Ascending aorta (tissue), 2 donors: ENCODE measurements around the gene ID2. TPM values are rescaled to one million over a fixed set of nuclear protein-coding genes. Genes with fewer than 3 reads are reported as not detected.

Experiments used
- DNase-seq, 2 donors: peaks; one replicate each; pipeline ENCODE4 v3.0.0-alpha.2; 2019; ENCODE audit warnings: low spot score in 2 of 2
- H3K27ac ChIP-seq, 2 donors: fragments of 200-600 bp; sonication (generic); one replicate each; pipeline ENCODE4 v1.5.1; 2016 to 2017; ENCODE audit warnings: mild to moderate bottlenecking in 1 of 2
- H3K27me3 ChIP-seq: fragments of 200-600 bp; sonication (generic); one replicate; pipeline ENCODE4 v1.5.1; 2017
- H3K36me3 ChIP-seq, 2 donors: fragments of 200-600 bp; sonication (generic); one replicate each; pipeline ENCODE4 v1.5.1; 2016
- H3K4me1 ChIP-seq, 2 donors: fragments of 200-600 bp; sonication (generic); one replicate each; pipeline ENCODE4 v1.5.1; 2016 to 2017; ENCODE audit warnings: mild to moderate bottlenecking in 1 of 2
- H3K4me3 ChIP-seq, 2 donors: fragments of 200-600 bp; sonication (generic); one replicate each; pipeline ENCODE4 v1.5.1; 2016 to 2017; ENCODE audit warnings: mild to moderate bottlenecking in 1 of 2
- H3K9me3 ChIP-seq, 2 donors: fragments of 200-600 bp; sonication (generic); one replicate each; pipeline ENCODE4 v1.5.1; 2016
- intact Hi-C: fragments of 100-400 bp; cut with DNase I; formaldehyde crosslinking; loops from one replicate; pipeline ENCODE4 v1.15.1; 2023
- total RNA-seq: library from RNA; depleted of rRNA; stranded (reverse); fragments of >200 nt; gene quantifications from one replicate; pipeline ENCODE4 v1.1.0, GENCODE V29; 2016
- TF ChIP-seq, protein P1 (sequence below), 3 experiments: fragments of 200-600 bp in 2 of 3; fragments of 450-650 bp in 1 of 3; sonication (generic) in 2 of 3; IDR thresholded peaks; one replicate each; pipeline ENCODE4 v1.5.1; 2016 to 2019; ENCODE audit warnings: antibody characterized with exemption in 3 of 3, mild to moderate bottlenecking in 1 of 3, moderate library complexity in 1 of 3

The ID2 gene
- total RNA-seq, 1 donor from 2014 or later = 752 TPM

DNA sequence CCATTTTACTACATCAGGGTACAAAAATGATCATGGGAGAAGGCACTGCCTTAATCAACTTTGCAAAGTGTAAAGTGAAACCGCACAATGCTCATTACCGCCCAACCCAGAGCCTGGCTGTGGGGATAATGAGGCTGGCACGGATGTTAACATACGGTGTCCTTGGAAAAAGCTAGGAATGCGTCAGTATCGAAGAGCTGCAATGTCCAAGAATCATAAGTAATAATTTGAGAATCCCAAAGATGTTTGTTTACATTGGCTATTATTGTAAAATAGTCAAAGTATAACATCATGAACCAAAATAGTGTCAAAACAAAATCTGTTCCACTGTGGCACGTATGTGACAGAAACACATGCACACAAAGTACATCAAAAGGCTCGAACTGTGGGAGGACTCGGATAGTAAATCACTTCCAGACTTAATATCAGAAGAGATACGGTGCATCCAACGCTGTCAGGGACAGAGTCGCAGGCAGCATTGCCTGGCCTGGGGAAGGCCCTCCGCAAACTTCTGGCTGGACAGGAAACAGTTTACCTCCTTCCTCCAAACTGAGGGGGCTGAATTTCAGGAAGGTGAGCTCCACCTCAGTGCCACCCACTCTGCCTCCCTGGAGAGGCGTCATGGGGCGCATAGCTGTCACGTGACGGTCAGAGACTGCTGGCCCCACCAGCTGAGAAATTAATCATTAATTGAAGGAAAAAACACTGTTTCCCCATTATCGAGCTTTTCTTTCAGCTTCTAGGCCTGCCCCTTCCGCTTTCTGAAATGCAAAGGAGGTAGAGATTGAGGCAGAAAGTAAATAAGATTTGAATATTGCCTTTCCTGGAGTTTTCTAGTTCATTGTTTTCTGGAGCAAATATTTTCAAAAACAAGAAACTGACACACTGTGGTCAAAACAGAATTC, 1.8 kb upstream of the ID2 start:
- peak in 1 of 2 donors; percentile 79 for DNase-seq
- Histone ChIP-seq H3K4me3 (peak overlapping the region; percentile 46 to 82), H3K36me3 (no peaks in the 10 kb centered on the region), H3K4me1 (peaks cover 5 to 9% of the 10 kb centered on the region in 2 donors), H3K9me3 (no peaks in the 10 kb centered on the region), H3K27ac (peak overlapping the region; percentile 99 to 100), H3K27me3 (no peaks in the 10 kb centered on the region)
- TF ChIP-seq, protein P1, sequence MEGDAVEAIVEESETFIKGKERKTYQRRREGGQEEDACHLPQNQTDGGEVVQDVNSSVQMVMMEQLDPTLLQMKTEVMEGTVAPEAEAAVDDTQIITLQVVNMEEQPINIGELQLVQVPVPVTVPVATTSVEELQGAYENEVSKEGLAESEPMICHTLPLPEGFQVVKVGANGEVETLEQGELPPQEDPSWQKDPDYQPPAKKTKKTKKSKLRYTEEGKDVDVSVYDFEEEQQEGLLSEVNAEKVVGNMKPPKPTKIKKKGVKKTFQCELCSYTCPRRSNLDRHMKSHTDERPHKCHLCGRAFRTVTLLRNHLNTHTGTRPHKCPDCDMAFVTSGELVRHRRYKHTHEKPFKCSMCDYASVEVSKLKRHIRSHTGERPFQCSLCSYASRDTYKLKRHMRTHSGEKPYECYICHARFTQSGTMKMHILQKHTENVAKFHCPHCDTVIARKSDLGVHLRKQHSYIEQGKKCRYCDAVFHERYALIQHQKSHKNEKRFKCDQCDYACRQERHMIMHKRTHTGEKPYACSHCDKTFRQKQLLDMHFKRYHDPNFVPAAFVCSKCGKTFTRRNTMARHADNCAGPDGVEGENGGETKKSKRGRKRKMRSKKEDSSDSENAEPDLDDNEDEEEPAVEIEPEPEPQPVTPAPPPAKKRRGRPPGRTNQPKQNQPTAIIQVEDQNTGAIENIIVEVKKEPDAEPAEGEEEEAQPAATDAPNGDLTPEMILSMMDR (IDR thresholded peaks at IDR 0.05) = no peak
- intact Hi-C loops = loop anchor here (2.0 to 10.0 kb wide), 11 partner anchors 98 to 1362 kb away; partner anchors contain the start of genes KIDINS220, KLF11 and MBOAT2

DNA sequence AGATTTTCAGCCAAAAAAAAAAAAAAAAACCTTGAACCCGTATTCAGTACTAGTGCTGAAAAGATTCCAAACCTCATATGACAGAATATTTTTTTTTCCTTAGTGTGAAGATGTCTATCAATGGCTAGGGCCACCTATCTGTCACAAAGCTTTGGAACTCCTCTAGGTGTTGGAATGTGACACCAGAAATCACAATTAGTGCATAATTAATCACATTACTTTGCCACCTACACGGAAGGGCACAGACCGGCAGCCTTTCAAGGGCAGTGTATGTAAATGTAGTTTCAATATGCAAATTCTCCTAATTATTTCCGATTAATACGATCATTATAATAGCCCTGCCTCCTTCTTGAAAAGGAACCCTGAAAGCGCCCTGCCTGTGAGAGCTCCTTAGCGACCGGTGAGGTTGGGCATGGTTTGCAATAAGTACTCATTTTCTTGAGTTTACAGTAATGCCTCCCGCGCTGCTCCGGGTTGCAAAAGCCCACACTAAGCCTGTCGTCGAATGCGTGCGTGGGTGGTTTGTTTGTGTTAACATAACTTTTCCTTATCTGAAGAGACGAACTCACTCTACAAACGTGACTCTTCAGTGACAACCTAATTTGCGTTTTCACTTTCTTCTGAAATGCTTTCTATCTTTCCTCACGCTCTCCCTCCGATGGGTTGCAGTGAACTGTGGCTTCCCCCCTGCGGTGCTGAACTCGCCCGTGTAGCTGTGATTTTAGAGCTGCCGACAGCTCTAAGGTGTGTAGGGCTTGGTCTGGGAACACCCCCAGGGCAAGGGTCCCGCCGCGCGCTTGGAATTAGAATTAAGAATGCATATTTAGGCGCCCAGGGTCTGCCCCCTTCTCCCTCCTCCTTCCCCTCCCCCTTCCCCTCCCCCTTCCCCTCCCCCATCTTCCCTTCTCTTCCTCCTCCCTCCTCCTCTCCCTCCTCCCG, 765 bp upstream of the ID2 start:
- TF ChIP-seq, protein P1 (IDR thresholded peaks at IDR 0.05) = no peak
- Histone ChIP-seq H3K36me3 (no peaks in the 10 kb centered on the region), H3K9me3 (no peaks in the 10 kb centered on the region), H3K27ac (peak overlapping the region; percentile 99 to 100), H3K27me3 (no peaks in the 10 kb centered on the region), H3K4me3 (peak overlapping the region; percentile 50 to 82), H3K4me1 (peaks cover 3 to 9% of the 10 kb centered on the region in 2 donors)
- intact Hi-C loops = loop anchor here (1.0 to 5.0 kb wide), 5 partner anchors 156 to 679 kb away; partner anchors contain the start of gene KIDINS220
- DNase-seq = peak in 1 of 2 donors; percentile 91

DNA sequence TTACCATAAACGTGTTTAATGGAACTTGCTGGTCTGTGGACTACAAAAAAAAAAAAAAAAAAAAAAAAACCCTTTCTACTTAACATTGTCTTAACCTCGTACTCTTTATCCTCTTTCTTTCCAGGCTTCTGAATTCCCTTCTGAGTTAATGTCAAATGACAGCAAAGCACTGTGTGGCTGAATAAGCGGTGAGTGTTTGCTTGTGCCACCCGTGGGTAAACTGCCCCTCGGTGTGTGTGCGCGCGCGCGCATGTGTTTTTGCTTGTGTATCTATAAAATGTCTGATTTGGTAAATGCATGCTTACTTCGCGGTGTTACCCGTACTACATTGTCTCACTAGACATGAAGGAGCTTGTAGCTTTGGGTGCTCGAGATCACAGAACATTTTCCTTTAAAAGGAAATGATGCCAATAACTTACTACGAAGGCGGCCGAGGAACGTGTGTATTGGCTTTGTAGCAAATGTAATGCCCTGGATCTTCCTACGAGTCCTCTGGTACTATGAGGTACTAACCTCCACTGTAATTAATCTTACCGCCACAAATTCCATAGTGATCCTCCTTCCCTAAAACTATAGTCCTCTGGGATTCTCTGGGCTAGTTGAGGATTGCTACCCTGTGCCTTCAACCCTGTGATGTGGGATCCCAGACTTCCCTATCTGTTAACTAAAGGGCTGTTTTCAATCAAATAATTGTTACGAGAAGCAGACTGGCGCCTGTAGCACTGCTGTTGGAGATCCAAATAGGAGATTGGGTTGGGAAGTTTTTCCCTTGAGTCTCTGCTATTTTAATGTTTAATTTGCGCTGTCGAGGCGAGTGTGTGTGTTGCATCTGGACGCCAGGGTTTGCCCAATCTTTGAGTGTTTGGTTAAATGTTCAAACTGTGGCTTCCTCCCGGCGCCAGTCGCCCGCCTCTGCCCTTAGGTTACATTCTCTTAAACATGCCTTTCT, 1.1 kb downstream of the ID2 start:
- no peaks in the 10 kb centered on the region for H3K27me3 ChIP-seq
- TF ChIP-seq, protein P1 (IDR thresholded peaks at IDR 0.05) = no peak
- H3K9me3 ChIP-seq = no peaks in the 10 kb centered on the region
- H3K4me3 ChIP-seq = peak overlapping the region; percentile 82 to 89
- peaks cover 0 to 8% of the 10 kb centered on the region in 2 donors for H3K4me1 ChIP-seq
- H3K36me3 ChIP-seq = no peaks in the 10 kb centered on the region
- peak in 1 of 2 donors; percentile 78 for DNase-seq
- intact Hi-C loops = loop anchor here (5.0 kb wide), 3 partner anchors 154 to 681 kb away; partner anchors contain the start of gene KIDINS220
- H3K27ac ChIP-seq = peak overlapping the region; percentile 88 to 89

DNA sequence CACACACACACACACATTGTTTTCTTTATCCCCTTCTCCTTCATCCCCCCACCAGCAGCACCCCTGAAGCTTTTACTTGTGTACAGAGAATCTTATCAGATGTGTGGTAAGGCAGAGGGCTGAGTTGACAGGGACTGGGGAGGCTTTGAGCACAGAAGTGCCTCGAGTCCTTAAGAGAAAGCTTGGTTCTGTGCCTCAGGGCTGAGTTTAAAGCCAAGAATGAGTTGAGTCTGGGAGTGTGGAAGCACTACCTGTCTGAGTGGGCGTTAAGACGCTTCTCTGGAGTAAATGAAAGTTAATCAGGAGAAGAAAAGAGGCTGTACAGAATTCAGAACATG, 2.7 kb downstream of the ID2 start:
- TF ChIP-seq, protein P1 (IDR thresholded peaks at IDR 0.05) = no peak
- Histone ChIP-seq H3K27me3 (no peaks in the 10 kb centered on the region), H3K4me3 (peak overlapping the region; percentile 82 to 89), H3K9me3 (no peaks in the 10 kb centered on the region), H3K4me1 (peaks cover 0 to 8% of the 10 kb centered on the region in 2 donors), H3K27ac (peak overlapping the region; percentile 88 to 89), H3K36me3 (no peaks in the 10 kb centered on the region)
- DNase-seq = no peak
- intact Hi-C loops = loop anchor here (5.0 kb wide), 3 partner anchors 153 to 682 kb away; partner anchors contain the start of gene KIDINS220
